ENCODE data around the gene CACFD1.

Gene CACFD1

DNA sequence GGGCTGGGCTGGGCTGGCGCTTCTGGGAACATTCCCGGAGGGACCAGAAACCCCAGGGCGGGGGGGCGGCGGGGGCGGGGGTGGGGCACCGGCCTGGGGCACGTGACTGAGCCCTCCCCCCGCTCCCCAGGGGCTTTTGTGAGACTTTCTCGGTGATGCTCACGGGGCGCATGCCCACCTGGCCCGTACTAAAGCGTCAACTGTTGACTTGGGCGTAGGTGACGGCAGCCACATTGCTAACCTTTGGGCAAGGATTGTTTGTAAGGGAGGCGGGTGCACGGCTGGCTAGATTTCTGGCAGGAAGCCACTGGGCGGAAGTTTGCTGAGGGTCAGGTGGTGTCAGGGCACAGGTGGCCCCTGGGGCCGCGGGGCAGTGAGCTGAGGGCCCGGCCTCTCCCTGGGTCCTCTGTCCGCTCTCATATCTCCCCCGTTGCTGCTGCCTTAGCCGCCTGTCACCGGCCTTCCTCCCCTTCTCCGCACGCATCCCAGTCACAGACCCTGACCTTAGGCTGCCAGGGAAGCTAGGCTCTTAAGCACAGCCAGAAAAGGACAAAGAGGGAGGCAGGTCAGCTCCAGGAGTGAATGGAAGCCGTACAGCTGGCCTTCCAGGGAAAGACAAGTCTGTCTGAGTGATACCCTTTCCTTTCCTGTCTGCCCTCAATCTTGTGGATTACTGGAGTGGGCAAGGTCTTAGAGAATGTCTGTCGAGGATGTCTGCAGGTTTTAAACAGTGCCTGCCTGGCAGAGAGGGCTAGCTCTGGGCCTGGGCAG is 812 bp downstream of the CACFD1 start:
- peak overlapping the region; percentile 78 for H3K4me3 ChIP-seq (ENCODE audit: control insufficient read depth, low read depth, low read length)

DNA sequence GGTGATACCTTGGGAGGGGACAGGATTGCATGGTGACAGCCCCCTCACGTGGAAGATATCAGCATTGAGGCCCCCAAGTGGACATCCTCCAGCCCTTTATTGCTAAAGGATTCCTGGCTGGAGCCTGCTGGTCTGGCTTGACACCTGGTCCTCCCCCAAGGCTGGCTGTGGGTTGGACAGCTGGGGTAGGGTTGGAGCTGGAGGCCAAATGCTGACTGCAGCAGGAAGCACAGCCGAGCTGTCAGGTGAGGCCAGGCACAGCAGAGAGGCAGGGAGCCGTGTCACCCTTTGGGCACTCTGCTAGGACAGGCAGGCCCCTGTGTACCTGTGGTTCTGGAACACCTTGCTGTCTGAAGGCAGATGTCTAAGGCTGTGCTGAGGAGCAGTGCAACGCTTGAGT is 2.2 kb downstream of the CACFD1 start:
- TF ChIP-seq, protein P1, sequence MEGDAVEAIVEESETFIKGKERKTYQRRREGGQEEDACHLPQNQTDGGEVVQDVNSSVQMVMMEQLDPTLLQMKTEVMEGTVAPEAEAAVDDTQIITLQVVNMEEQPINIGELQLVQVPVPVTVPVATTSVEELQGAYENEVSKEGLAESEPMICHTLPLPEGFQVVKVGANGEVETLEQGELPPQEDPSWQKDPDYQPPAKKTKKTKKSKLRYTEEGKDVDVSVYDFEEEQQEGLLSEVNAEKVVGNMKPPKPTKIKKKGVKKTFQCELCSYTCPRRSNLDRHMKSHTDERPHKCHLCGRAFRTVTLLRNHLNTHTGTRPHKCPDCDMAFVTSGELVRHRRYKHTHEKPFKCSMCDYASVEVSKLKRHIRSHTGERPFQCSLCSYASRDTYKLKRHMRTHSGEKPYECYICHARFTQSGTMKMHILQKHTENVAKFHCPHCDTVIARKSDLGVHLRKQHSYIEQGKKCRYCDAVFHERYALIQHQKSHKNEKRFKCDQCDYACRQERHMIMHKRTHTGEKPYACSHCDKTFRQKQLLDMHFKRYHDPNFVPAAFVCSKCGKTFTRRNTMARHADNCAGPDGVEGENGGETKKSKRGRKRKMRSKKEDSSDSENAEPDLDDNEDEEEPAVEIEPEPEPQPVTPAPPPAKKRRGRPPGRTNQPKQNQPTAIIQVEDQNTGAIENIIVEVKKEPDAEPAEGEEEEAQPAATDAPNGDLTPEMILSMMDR (IDR thresholded peaks at IDR 0.05; ENCODE audit: control insufficient read depth, insufficient read depth, low read depth, low read length, missing control alignments): no peak
- no peak for DNase-seq (ENCODE audit: low read depth)
- no peak overlapping the region for H3K4me3 ChIP-seq (ENCODE audit: control insufficient read depth, low read depth, low read length)

More for the DNA sequence above, 812 bp downstream of the CACFD1 start:
- no peak for DNase-seq (ENCODE audit: low read depth)
- TF ChIP-seq, protein P1 (IDR thresholded peaks at IDR 0.05; ENCODE audit: control insufficient read depth, insufficient read depth, low read depth, low read length, missing control alignments): no peak

DNA sequence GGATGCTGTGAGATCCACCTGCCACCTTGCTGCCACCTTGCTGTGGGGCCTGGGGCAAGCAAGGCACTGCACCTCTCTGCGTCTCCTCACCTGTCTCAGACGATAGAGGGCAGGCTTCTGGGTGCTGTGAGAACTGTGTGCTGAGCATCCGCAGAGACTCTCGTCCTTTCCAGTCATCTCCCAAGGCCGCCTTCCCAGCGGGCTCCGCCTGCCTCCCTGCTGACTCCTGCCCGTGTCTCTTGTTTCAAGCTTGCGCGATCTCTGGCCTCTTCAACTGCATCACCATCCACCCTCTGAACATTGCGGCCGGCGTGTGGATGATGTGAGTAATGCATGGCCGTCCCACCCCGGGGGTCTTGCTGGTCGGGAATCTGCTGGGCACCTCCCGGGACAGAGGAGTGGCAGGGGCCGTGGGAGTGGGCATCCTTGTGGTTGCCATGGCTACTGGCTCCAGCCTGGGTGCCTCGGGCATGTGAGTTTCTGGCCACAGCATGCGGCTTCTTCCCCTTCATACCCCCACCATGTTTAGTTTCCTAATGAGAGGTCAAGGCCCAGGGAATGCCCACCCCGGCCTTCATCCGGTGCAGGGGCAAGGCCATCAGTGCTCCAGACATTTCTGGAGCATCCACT is 3.6 kb downstream of the CACFD1 start:
- no peak overlapping the region for H3K4me3 ChIP-seq (ENCODE audit: control insufficient read depth, low read depth, low read length)
- TF ChIP-seq, protein P1 (IDR thresholded peaks at IDR 0.05; ENCODE audit: control insufficient read depth, insufficient read depth, low read depth, low read length, missing control alignments): no peak
- DNase-seq (ENCODE audit: low read depth): no peak

DNA sequence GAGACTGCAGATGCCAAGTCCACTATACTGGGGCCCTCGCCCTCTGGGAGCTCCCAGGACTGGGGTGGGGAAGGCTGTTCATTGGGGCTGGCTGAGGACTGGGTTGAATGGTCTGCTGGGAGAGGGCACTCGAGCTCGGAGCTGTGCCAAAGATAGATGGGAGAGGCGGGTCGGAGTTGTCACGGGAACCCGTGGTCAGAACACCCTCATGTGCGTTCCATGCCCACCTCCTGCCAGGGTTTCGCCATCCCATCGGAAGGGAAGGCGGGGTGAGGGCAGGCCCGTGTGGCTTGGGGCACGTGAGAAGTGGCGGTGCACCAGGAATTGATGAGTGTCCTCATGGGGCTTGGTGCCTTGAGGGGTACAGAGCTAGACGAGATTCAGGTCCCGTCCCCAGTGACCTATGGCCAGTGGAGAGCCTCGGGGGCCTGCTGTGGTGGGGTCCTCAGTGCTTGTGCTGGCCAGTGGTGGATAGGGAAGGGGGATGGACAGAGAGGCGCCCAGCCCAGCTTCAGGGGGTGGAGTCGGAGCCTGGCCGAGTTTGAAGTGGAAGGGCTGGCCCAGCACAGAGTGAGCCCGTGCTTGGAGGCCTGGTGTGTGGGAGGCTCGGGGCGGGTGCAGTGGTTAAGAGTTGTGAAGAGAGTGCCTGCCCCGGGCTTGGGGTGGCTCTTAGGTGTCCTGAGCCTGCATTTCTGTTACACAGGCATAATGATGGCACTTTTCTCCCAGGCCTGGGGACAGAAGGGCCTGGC is 4.3 kb downstream of the CACFD1 start:
- no peak overlapping the region for H3K4me3 ChIP-seq (ENCODE audit: control insufficient read depth, low read depth, low read length)
- DNase-seq (ENCODE audit: low read depth): no peak
- TF ChIP-seq, protein P1 (IDR thresholded peaks at IDR 0.05; ENCODE audit: control insufficient read depth, insufficient read depth, low read depth, low read length, missing control alignments): no peak

DNA sequence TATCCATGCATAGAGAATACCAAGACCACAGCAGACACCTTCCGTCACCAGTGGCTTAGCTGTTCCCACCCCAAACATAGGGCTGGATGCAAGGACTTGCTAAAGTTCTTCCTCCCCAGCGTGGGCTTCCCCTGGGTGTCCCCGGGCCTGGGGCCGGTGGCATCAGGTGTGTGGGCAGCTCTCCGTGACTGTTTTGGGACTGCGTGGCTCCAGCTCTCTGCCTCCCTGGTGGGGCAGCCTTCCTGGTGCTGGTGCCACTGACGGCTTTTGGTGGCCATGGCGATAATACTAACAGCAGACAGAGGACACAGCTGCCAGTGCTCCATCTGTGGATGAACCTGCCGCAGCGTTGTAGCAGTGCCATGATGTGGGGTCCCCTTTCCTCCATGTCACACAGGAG is 4.9 kb downstream of the CACFD1 start:
- no peak overlapping the region for H3K4me3 ChIP-seq (ENCODE audit: control insufficient read depth, low read depth, low read length)
- TF ChIP-seq, protein P1 (IDR thresholded peaks at IDR 0.05; ENCODE audit: control insufficient read depth, insufficient read depth, low read depth, low read length, missing control alignments): no peak
- DNase-seq (ENCODE audit: low read depth): no peak

DNA sequence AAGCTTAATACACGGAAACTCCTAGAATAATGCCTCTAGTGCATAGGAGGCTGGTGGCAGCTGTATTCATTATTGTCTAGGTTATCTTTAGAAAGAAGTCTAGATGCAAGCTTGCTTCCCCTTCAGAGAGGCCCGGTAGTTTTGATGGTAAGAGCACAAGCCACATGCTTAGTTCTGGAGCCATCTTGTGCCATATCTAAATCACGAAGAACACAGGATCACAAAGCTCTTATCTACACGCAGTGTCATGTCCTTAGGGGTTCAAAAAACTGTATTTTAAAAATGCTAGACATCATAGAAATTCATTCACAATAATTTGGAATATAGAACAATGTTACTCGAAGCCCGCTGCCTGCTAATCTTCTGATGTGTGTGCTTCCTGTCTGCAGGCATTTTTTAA is 6.2 kb downstream of the CACFD1 start:
- no peak overlapping the region for H3K4me3 ChIP-seq (ENCODE audit: control insufficient read depth, low read depth, low read length)
- TF ChIP-seq, protein P1 (IDR thresholded peaks at IDR 0.05; ENCODE audit: control insufficient read depth, insufficient read depth, low read depth, low read length, missing control alignments): no peak
- no peak for DNase-seq (ENCODE audit: low read depth)

Data from AG09309 (cell line).